B cell (primary cell): ENCODE measurements around the gene IFIT5. TPM values are rescaled to one million over a fixed set of nuclear protein-coding genes. Genes with fewer than 3 reads are reported as not detected.
"Not testable (repeated sequence)": the region's sequence is repeated elsewhere in the genome, so short reads cannot be mapped to it uniquely, and the experiment has no call there.

Experiments
- ATAC-seq: fragments of 200-7000 bp; cut with Tn5 transposase; one replicate; pipeline ENCODE4 v1.10.0; 2021; ENCODE audit warnings: low read depth, mild to moderate bottlenecking, moderate number of reproducible peaks, moderate library complexity
- CTCF ChIA-PET: fragments of 350-600 bp; sonication (Branson Sonifier 250); formaldehyde crosslinking; loops from one replicate; lab custom pipeline; 2021; ENCODE audit warnings: antibody characterized with exemption, inconsistent platforms; lab: Charles Lee
- POLR2A ChIA-PET: fragments of 350-600 bp; sonication (Branson Sonifier 250); formaldehyde crosslinking; loops from one replicate; lab custom pipeline; 2021; ENCODE audit warnings: antibody characterized with exemption; lab: Charles Lee
- DNase-seq: peaks from one replicate; pipeline ENCODE4 v3.0.0; 2013
- H2AFZ ChIP-seq: 2 replicates; pipeline ENCODE4 v1.6.1; 2012; ENCODE audit warnings: mild to moderate bottlenecking, low read depth, low read length; ENCODE audit not compliant: insufficient read depth, poor library complexity, severe bottlenecking
- H3K27ac ChIP-seq, 2 donors: 1 replicate in 1 of 2; 2 replicates in 1 of 2; pipeline ENCODE4 v1.5.1; 2012 to 2013; ENCODE audit warnings: low read length in 2 of 2, mild to moderate bottlenecking in 2 of 2, moderate library complexity in 1 of 2
- H3K27me3 ChIP-seq, 4 experiments: fragments of 200-600 bp in 1 of 4; sonication (generic) in 1 of 4; replicated peaks in 1 of 4; 1 replicate in 2 of 4; 2 replicates in 2 of 4; pipeline versions ENCODE4 v1.6.1 to v1.7.0; 2013 to 2016; ENCODE audit warnings: low read length in 3 of 4, mild to moderate bottlenecking in 2 of 4, mixed read lengths in 1 of 4, moderate library complexity in 1 of 4; ENCODE audit not compliant: insufficient read depth in 4 of 4, control insufficient read depth in 3 of 4; ENCODE audit errors: control extremely low read depth in 1 of 4
- H3K36me3 ChIP-seq, 2 experiments: replicated peaks in 1 of 2; 1 replicate in 1 of 2; 2 replicates in 1 of 2; pipeline versions ENCODE4 v1.6.1 to v1.7.1; 2013; ENCODE audit warnings: low read length in 1 of 2; ENCODE audit not compliant: insufficient read depth in 2 of 2, control insufficient read depth in 1 of 2; ENCODE audit errors: control extremely low read depth in 1 of 2, extremely low read depth in 1 of 2
- H3K4me1 ChIP-seq, 2 donors: fragments of 200-600 bp in 1 of 2; sonication (generic) in 1 of 2; 1 replicate in 1 of 2; 2 replicates in 1 of 2; pipeline versions ENCODE4 v1.5.1 to v1.6.1; 2013 to 2017; ENCODE audit warnings: low read length in 2 of 2; ENCODE audit not compliant: control insufficient read depth in 2 of 2, insufficient read depth in 2 of 2
- H3K4me2 ChIP-seq: replicated peaks from 2 replicates; pipeline ENCODE3; 2012; ENCODE audit warnings: mild to moderate bottlenecking, low read depth, low read length; ENCODE audit not compliant: poor library complexity, severe bottlenecking
- H3K4me3 ChIP-seq, 5 experiments: fragments of 200-600 bp in 1 of 5; sonication (generic) in 1 of 5; 1 replicate in 3 of 5; 2 replicates in 2 of 5; pipeline versions ENCODE4 v1.5.1 to v1.7.0; 2011 to 2016; ENCODE audit warnings: low read length in 4 of 5, mild to moderate bottlenecking in 4 of 5, low read depth in 2 of 5, control low read depth in 1 of 5, moderate library complexity in 1 of 5; ENCODE audit not compliant: insufficient read depth in 1 of 5; ENCODE audit errors: control extremely low read depth in 1 of 5, extremely low read depth in 1 of 5
- H3K79me2 ChIP-seq: fragments of 200-600 bp; sonication (generic); one replicate; pipeline ENCODE4 v1.6.0; 2016; ENCODE audit warnings: low read length; ENCODE audit not compliant: control insufficient read depth, insufficient read depth
- H3K9ac ChIP-seq: fragments of 200-600 bp; sonication (generic); 2 replicates; pipeline ENCODE4 v1.6.1; 2017; ENCODE audit warnings: mild to moderate bottlenecking, low read length, moderate library complexity
- H3K9me3 ChIP-seq, 3 donors: one replicate each; pipeline versions ENCODE4 v1.6.1 to v1.7.1; 2013; ENCODE audit warnings: low read length in 2 of 3; ENCODE audit not compliant: control insufficient read depth in 2 of 3, insufficient read depth in 1 of 3; ENCODE audit errors: control extremely low read depth in 1 of 3
- H4K20me1 ChIP-seq: 2 replicates; pipeline ENCODE4 v1.6.0; 2012; ENCODE audit warnings: mild to moderate bottlenecking, low read length; ENCODE audit not compliant: insufficient read depth, control insufficient read depth, poor library complexity, severe bottlenecking
- H3K27ac Mint-ChIP-seq: one replicate; pipeline ENCODE4 v1.8.0; 2021; ENCODE audit warnings: mixed read lengths
- H3K27me3 Mint-ChIP-seq: one replicate; pipeline ENCODE4 v1.8.0; 2021; ENCODE audit warnings: mixed read lengths
- H3K4me1 Mint-ChIP-seq: one replicate; pipeline ENCODE4 v1.8.0; 2021; ENCODE audit warnings: mixed read lengths
- H3K4me3 Mint-ChIP-seq: one replicate; pipeline ENCODE4 v1.8.0; 2021; ENCODE audit warnings: mixed read lengths
- H3K9me3 Mint-ChIP-seq: one replicate; pipeline ENCODE4 v1.8.0; 2022; ENCODE audit warnings: mixed read lengths; ENCODE audit not compliant: insufficient read depth
- WGBS: methylation state at CpG from one replicate; pipeline ENCODE4 v1.1.5; 2013; ENCODE audit warnings: missing lambda C conversion rate; ENCODE audit not compliant: insufficient coverage; 5-methylcytosine and 5-hydroxymethylcytosine counted together
- intact Hi-C: fragments of 100-400 bp; cut with micrococcal nuclease; formaldehyde crosslinking; loops from one replicate; pipeline ENCODE4 v1.10.0; 2022
- polyA plus RNA-seq: library from polyadenylated mRNA; depleted of rRNA; stranded (reverse); fragments of >200 nt; gene quantifications from 2 replicates; pipeline ENCODE4 v1.2.3, GENCODE V29; 2012
- total RNA-seq, 2 donors: library from RNA; stranded (reverse); fragments of 120-200 nt in 1 of 2; gene quantifications; 1 replicate in 1 of 2; 2 replicates in 1 of 2; pipeline versions ENCODE4 v1.2.3 to v1.2.4, GENCODE V29; 2013 to 2022

Gene IFIT5
- total and polyA plus RNA-seq, 2 donors (not counting 1 experiment from before 2014, with no cell fraction given): 7.0 to 23.2 TPM

- H4K20me1 ChIP-seq, H3K36me3 ChIP-seq, ATAC-seq, DNase-seq, H3K9me3 Mint-ChIP-seq, H3K4me1 ChIP-seq, intact Hi-C loops, POLR2A ChIA-PET, H3K27me3 Mint-ChIP-seq, H3K4me3 ChIP-seq, H3K9me3 ChIP-seq, H3K4me3 Mint-ChIP-seq, H3K4me2 ChIP-seq, H3K27ac ChIP-seq, H3K9ac ChIP-seq, H3K27ac Mint-ChIP-seq, H2AFZ ChIP-seq, H3K27me3 ChIP-seq: not testable (repeated sequence)
- H3K4me1 Mint-ChIP-seq: peaks cover 16% of the 10 kb centered on the region
- peaks cover 16% of the 10 kb centered on the region for H3K79me2 ChIP-seq
- 96% methylated on average over 4 of the region's 5 CpGs for WGBS
- CTCF ChIA-PET: interaction anchor here (0.7 to 1.0 kb wide), 2 partner anchors 12 to 155 kb away, joined by 3 read pairs; no protein-coding TSS in a partner anchor
Observed at GRCh38 chr10:89409282-89409681, 5.1 kb upstream of the IFIT5 start.

GRCh38 chr10:89410551-89410950 is 3.8 kb upstream of the IFIT5 start:
- H4K20me1 ChIP-seq, H3K27ac ChIP-seq, H3K36me3 ChIP-seq, ATAC-seq, H3K9ac ChIP-seq, H3K4me2 ChIP-seq, H3K4me3 ChIP-seq, H3K27me3 ChIP-seq, H3K9me3 ChIP-seq, POLR2A ChIA-PET, H3K9me3 Mint-ChIP-seq, H3K4me3 Mint-ChIP-seq, H3K27me3 Mint-ChIP-seq, DNase-seq, H2AFZ ChIP-seq, CTCF ChIA-PET, H3K27ac Mint-ChIP-seq: not testable (repeated sequence)
- Histone ChIP-seq H3K4me1 (peaks cover 10% of the 10 kb centered on the region in 2 donors), H3K79me2 (peaks cover 28% of the 10 kb centered on the region)
- H3K4me1 Mint-ChIP-seq: peaks cover 21% of the 10 kb centered on the region
- WGBS: 79% methylated on average over 2 of the region's 5 CpGs
- intact Hi-C loops: loop anchor here (5.0 to 10.0 kb wide), 3 partner anchors 326 to 2004 kb away; partner anchors contain the start of genes ATAD1 and HECTD2

GRCh38 chr10:89411135-89411534 is 3.2 kb upstream of the IFIT5 start:
- H3K4me1 ChIP-seq: peaks cover 16% of the 10 kb centered on the region in 2 donors
- H3K79me2 ChIP-seq: peaks cover 34% of the 10 kb centered on the region
- H3K27me3 ChIP-seq, H3K27ac Mint-ChIP-seq, H3K27me3 Mint-ChIP-seq, DNase-seq, H3K9ac ChIP-seq, H3K4me2 ChIP-seq, H3K4me3 ChIP-seq, CTCF ChIA-PET, POLR2A ChIA-PET, ATAC-seq, H3K27ac ChIP-seq, H2AFZ ChIP-seq, H4K20me1 ChIP-seq, H3K4me3 Mint-ChIP-seq, H3K36me3 ChIP-seq, H3K9me3 ChIP-seq, H3K9me3 Mint-ChIP-seq: not testable (repeated sequence)
- 100% methylated on average over 1 of the region's 2 CpGs for WGBS
- intact Hi-C loops: loop anchor here (5.0 to 10.0 kb wide), 3 partner anchors 326 to 2004 kb away; partner anchors contain the start of genes ATAD1 and HECTD2
- peaks cover 24% of the 10 kb centered on the region for H3K4me1 Mint-ChIP-seq

- peaks cover 21% of the 10 kb centered on the region in 2 donors for H3K4me1 ChIP-seq
- H3K36me3 ChIP-seq, POLR2A ChIA-PET, ATAC-seq, H3K9me3 ChIP-seq, H3K4me2 ChIP-seq, H3K9me3 Mint-ChIP-seq, H3K4me3 ChIP-seq, H3K9ac ChIP-seq, H3K27ac ChIP-seq, H2AFZ ChIP-seq, H3K27me3 Mint-ChIP-seq, H3K27me3 ChIP-seq: not testable (repeated sequence)
- peak overlapping the region; percentile 46 for H3K27ac Mint-ChIP-seq
- peaks cover 14% of the 10 kb centered on the region for H4K20me1 ChIP-seq
- peaks cover 43% of the 10 kb centered on the region for H3K79me2 ChIP-seq
- peak overlapping the region; percentile 24 for H3K4me3 Mint-ChIP-seq
- intact Hi-C loops: loop anchor here (5.0 to 10.0 kb wide), 3 partner anchors 327 to 2003 kb away; partner anchors contain the start of genes ATAD1 and HECTD2
- 95% methylated on average over 9 of the region's 10 CpGs for whole genome bisulfite sequencing
- peak; percentile 25 for DNase-seq
- CTCF ChIA-PET: interaction anchor here (0.6 to 1.4 kb wide), 3 partner anchors 19 to 148 kb away, joined by 3 to 5 read pairs (median 4); partner anchors contain the start of gene IFIT1
- peaks cover 32% of the 10 kb centered on the region for H3K4me1 Mint-ChIP-seq
Observed at GRCh38 chr10:89412276-89412675, 2.1 kb upstream of the IFIT5 start.
